Osteoblast (primary cell): ENCODE results near the gene SAAL1. TPM values are rescaled to one million over a fixed set of nuclear protein-coding genes. Genes with fewer than 3 reads are reported as not detected.

Experiments
- DNase-seq: peaks from one replicate; pipeline ENCODE4 v3.0.0; 2011; ENCODE audit warnings: low spot score, mixed read lengths; ENCODE audit not compliant: insufficient read length; ENCODE audit errors: missing footprints
- H2AFZ ChIP-seq: 2 replicates; pipeline ENCODE4 v1.6.0; 2011; ENCODE audit warnings: mild to moderate bottlenecking, low read length
- H3K27ac ChIP-seq: 2 replicates; pipeline ENCODE4 v1.5.1; 2011; ENCODE audit warnings: mild to moderate bottlenecking, low read depth, low read length, moderate library complexity
- H3K27me3 ChIP-seq: 2 replicates; pipeline ENCODE4 v1.6.0; 2012; ENCODE audit warnings: mild to moderate bottlenecking, control low read depth, inconsistent platforms, low read length, moderate library complexity; ENCODE audit not compliant: insufficient read depth
- H3K36me3 ChIP-seq: 2 replicates; pipeline ENCODE4 v1.5.1; 2011; ENCODE audit warnings: mild to moderate bottlenecking, low read length, control low read depth, moderate library complexity; ENCODE audit not compliant: insufficient read depth
- H3K4me1 ChIP-seq: 2 replicates; pipeline ENCODE4 v1.5.1; 2011; ENCODE audit warnings: mild to moderate bottlenecking, low read length, control low read depth, moderate library complexity; ENCODE audit not compliant: insufficient read depth
- H3K4me2 ChIP-seq: 2 replicates; pipeline ENCODE4 v1.6.0; 2011; ENCODE audit warnings: mild to moderate bottlenecking, low read length; ENCODE audit not compliant: insufficient read depth
- H3K4me3 ChIP-seq: fragments of 200-600 bp; sonication (generic); 3 replicates; pipeline ENCODE4 v1.5.1; 2012; ENCODE audit warnings: mild to moderate bottlenecking, low read length, inconsistent platforms; ENCODE audit not compliant: insufficient read depth
- H3K79me2 ChIP-seq: 2 replicates; pipeline ENCODE4 v1.6.0; 2012; ENCODE audit warnings: mild to moderate bottlenecking, low read length, control low read depth, inconsistent platforms; ENCODE audit not compliant: insufficient read depth
- H3K9me3 ChIP-seq: 2 replicates; pipeline ENCODE4 v1.5.1; 2011; ENCODE audit warnings: low read depth, low read length, control low read depth
- H4K20me1 ChIP-seq: 2 replicates; pipeline ENCODE4 v1.6.0; 2012; ENCODE audit warnings: mild to moderate bottlenecking, low read length, control low read depth; ENCODE audit not compliant: insufficient read depth
- total RNA-seq: library from RNA; depleted of rRNA; stranded (reverse); fragments of >200 nt; gene quantifications from 2 replicates; pipeline ENCODE4 v1.2.3, GENCODE V29; 2012
- TF ChIP-seq, protein P1 (sequence below): IDR thresholded peaks from 2 replicates; pipeline ENCODE4 v1.5.1; 2011; ENCODE audit warnings: mild to moderate bottlenecking, low read depth, low read length, moderate library complexity; ENCODE audit errors: extremely low read depth

SAAL1 gene
- total RNA-seq, 1 donor, result 15.6 TPM

DNA sequence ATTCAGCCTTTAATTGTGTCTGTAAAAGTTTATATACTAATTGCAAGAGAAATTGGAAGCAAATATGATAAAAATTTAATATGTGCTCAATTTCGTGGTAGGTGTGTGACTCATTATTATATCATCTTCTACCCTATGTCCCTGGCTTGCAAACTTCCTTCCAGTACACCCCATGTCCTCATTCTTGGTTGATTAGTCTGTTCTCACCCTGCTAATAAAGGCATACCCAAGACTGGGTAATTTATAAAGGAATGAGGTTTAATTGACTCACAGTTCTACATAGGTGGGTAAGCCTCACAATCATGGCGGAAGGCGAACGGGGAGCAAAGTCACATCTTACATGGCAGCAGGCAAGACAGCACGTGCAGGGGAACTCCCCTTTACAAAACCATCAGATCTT, 38.4 kb upstream of the SAAL1 start:
- no peaks in the 10 kb centered on the region for H4K20me1 ChIP-seq
- DNase-seq, result no peak
- TF ChIP-seq, protein P1, sequence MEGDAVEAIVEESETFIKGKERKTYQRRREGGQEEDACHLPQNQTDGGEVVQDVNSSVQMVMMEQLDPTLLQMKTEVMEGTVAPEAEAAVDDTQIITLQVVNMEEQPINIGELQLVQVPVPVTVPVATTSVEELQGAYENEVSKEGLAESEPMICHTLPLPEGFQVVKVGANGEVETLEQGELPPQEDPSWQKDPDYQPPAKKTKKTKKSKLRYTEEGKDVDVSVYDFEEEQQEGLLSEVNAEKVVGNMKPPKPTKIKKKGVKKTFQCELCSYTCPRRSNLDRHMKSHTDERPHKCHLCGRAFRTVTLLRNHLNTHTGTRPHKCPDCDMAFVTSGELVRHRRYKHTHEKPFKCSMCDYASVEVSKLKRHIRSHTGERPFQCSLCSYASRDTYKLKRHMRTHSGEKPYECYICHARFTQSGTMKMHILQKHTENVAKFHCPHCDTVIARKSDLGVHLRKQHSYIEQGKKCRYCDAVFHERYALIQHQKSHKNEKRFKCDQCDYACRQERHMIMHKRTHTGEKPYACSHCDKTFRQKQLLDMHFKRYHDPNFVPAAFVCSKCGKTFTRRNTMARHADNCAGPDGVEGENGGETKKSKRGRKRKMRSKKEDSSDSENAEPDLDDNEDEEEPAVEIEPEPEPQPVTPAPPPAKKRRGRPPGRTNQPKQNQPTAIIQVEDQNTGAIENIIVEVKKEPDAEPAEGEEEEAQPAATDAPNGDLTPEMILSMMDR, result no peak
- H3K36me3 ChIP-seq, result no peaks in the 10 kb centered on the region
- no peak overlapping the region for H3K27ac ChIP-seq
- H3K27me3 ChIP-seq, result no peaks in the 10 kb centered on the region
- no peak overlapping the region for H3K4me3 ChIP-seq
- H3K9me3 ChIP-seq, result no peaks in the 10 kb centered on the region
- no peaks in the 10 kb centered on the region for H3K79me2 ChIP-seq
- H3K4me2 ChIP-seq, result no peak overlapping the region
- H3K4me1 ChIP-seq, result no peaks in the 10 kb centered on the region
- no peak overlapping the region for H2AFZ ChIP-seq

DNA sequence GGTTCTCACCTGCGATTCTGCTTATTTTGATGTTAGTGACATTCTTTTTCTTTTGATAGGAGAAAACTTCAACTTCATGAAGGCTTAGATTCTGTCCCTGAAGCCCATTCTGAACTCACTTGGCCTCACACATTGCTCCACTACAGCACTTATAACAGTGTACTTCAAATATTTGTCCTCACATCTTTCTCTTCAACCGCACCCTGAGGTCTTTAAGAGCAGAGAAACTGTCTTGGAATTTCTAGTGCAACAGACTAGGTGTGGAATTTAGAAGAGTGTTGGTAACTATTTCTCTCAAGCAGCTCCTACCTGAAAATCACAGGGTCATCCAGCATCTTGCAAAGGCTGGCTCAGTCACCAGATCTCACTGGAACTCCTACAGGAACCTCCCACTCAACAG, 34.3 kb upstream of the SAAL1 start:
- Histone ChIP-seq H4K20me1 (no peaks in the 10 kb centered on the region), H3K79me2 (no peaks in the 10 kb centered on the region)
- TF ChIP-seq, protein P1, result no peak

DNA sequence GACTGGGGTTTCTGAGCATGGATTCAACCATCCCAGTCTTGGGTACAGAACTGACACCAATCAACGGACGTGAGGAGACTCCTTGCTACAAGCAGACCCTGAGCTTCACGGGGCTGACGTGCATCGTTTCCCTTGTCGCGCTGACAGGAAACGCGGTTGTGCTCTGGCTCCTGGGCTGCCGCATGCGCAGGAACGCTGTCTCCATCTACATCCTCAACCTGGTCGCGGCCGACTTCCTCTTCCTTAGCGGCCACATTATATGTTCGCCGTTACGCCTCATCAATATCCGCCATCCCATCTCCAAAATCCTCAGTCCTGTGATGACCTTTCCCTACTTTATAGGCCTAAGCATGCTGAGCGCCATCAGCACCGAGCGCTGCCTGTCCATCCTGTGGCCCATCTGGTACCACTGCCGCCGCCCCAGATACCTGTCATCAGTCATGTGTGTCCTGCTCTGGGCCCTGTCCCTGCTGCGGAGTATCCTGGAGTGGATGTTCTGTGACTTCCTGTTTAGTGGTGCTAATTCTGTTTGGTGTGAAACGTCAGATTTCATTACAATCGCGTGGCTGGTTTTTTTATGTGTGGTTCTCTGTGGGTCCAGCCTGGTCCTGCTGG, 31.4 kb upstream of the SAAL1 start:
- Histone ChIP-seq H3K4me1 (no peaks in the 10 kb centered on the region), H3K79me2 (no peaks in the 10 kb centered on the region)
- TF ChIP-seq, protein P1, result no peak

More for the DNA sequence above, 34.3 kb upstream of the SAAL1 start:
- no peaks in the 10 kb centered on the region for H3K9me3 ChIP-seq
- no peak overlapping the region for H3K4me2 ChIP-seq
- no peak for DNase-seq
- H3K27me3 ChIP-seq, result peaks cover 6% of the 10 kb centered on the region
- H3K27ac ChIP-seq, result no peak overlapping the region
- no peaks in the 10 kb centered on the region for H3K4me1 ChIP-seq
- H3K4me3 ChIP-seq, result no peak overlapping the region
- no peaks in the 10 kb centered on the region for H3K36me3 ChIP-seq
- H2AFZ ChIP-seq, result no peak overlapping the region

DNA sequence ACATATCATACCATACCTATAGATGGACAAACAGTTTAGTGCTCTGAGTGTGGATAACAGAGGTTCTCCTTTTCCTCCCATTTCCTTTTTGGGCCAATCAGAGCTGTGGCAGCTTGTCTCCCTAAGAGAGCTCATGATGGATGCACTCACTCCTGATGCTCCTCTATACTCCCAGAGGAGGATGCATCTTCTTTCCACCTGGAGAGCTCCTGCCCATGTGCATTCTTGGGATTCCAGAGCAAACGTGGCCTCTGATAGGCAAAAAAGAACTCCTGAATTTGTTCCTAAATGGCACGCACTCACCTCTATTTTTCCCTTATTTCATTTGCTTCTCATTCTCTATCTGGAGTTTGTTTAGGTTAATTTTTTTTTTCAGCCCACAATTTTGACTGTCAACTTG, 29.4 kb upstream of the SAAL1 start:
- Histone ChIP-seq H3K4me2 (no peak overlapping the region), H3K27ac (no peak overlapping the region), H3K4me1 (no peaks in the 10 kb centered on the region), H3K36me3 (no peaks in the 10 kb centered on the region), H4K20me1 (no peaks in the 10 kb centered on the region), H2AFZ (no peak overlapping the region), H3K4me3 (no peak overlapping the region), H3K79me2 (no peaks in the 10 kb centered on the region), H3K27me3 (peaks cover 6% of the 10 kb centered on the region), H3K9me3 (no peaks in the 10 kb centered on the region)
- no peak for DNase-seq
- TF ChIP-seq, protein P1, result no peak

More for the DNA sequence above, 31.4 kb upstream of the SAAL1 start:
- Histone ChIP-seq H3K4me3 (no peak overlapping the region), H3K27me3 (peaks cover 6% of the 10 kb centered on the region), H2AFZ (no peak overlapping the region), H4K20me1 (no peaks in the 10 kb centered on the region), H3K4me2 (no peak overlapping the region), H3K9me3 (no peaks in the 10 kb centered on the region), H3K27ac (no peak overlapping the region), H3K36me3 (no peaks in the 10 kb centered on the region)
- DNase-seq, result no peak
